Measurements from ENCODE around the gene LCNL1.

The LCNL1 gene

GRCh38 chr9:137030006-137030405 lies 47.2 kb downstream of the LCNL1 start:
- H3K4me2 ChIP-seq (ENCODE audit: low read depth, low read length, poor library complexity, severe bottlenecking), result peak overlapping the region; percentile 90
- H3K36me3 ChIP-seq (ENCODE audit: insufficient read depth, low read length), result no peaks in the 10 kb centered on the region
- H3K9ac ChIP-seq (ENCODE audit: low read depth, low read length, poor library complexity, severe bottlenecking), result peak overlapping the region; percentile 92
- H3K4me3 ChIP-seq (ENCODE audit: low read length, poor library complexity, severe bottlenecking), result peak overlapping the region; percentile 81
- H4K20me1 ChIP-seq (ENCODE audit: insufficient read depth, low read length, poor library complexity, severe bottlenecking), result peaks cover 5% of the 10 kb centered on the region
- H2AFZ ChIP-seq (ENCODE audit: low read length), result no peak overlapping the region
- H3K4me1 ChIP-seq (ENCODE audit: insufficient read depth, low read length, poor library complexity, severe bottlenecking), result peaks cover 62% of the 10 kb centered on the region
- TF ChIP-seq CTCF (conservative IDR thresholded peaks at IDR 0.05; ENCODE audit: low read length) (no peak), EZH2phosphoT487 (IDR thresholded peaks at IDR 0.05; ENCODE audit: borderline replicate concordance) (no peak)
- peaks cover 5% of the 10 kb centered on the region; the same call in 1 of the 2 replicates for H3K79me2 ChIP-seq (ENCODE audit: insufficient read depth, low read length)
- H3K9me3 ChIP-seq (ENCODE audit: insufficient read depth, low read depth, low read length), result no peaks in the 10 kb centered on the region
- no peaks in the 10 kb centered on the region for H3K9me2 ChIP-seq (replicated peaks; ENCODE audit: low read depth, low read length)
- H3K27me3 ChIP-seq (ENCODE audit: insufficient read depth, low read length, poor library complexity, severe bottlenecking), result no peaks in the 10 kb centered on the region
- H3F3A ChIP-seq (ENCODE audit: low read depth), result peaks cover 12% of the 10 kb centered on the region; the same call in 1 of the 2 replicates

- TF ChIP-seq EZH2phosphoT487 (IDR thresholded peaks at IDR 0.05; ENCODE audit: borderline replicate concordance), result no peak
- no peak for TF ChIP-seq CTCF (conservative IDR thresholded peaks at IDR 0.05; ENCODE audit: low read length)
- no peaks in the 10 kb centered on the region for H3K27me3 ChIP-seq (ENCODE audit: insufficient read depth, low read length, poor library complexity, severe bottlenecking)
- peaks cover 63% of the 10 kb centered on the region for H3K4me1 ChIP-seq (ENCODE audit: insufficient read depth, low read length, poor library complexity, severe bottlenecking)
- peak overlapping the region; percentile 92 for H3K9ac ChIP-seq (ENCODE audit: low read depth, low read length, poor library complexity, severe bottlenecking)
- no peaks in the 10 kb centered on the region for H3K9me2 ChIP-seq (replicated peaks; ENCODE audit: low read depth, low read length)
- peak overlapping the region; percentile 81 for H3K4me3 ChIP-seq (ENCODE audit: low read length, poor library complexity, severe bottlenecking)
- no peaks in the 10 kb centered on the region for H3K9me3 ChIP-seq (ENCODE audit: insufficient read depth, low read depth, low read length)
- peaks cover 12% of the 10 kb centered on the region; the same call in 1 of the 2 replicates for H3F3A ChIP-seq (ENCODE audit: low read depth)
- no peak overlapping the region for H2AFZ ChIP-seq (ENCODE audit: low read length)
- no peaks in the 10 kb centered on the region for H3K36me3 ChIP-seq (ENCODE audit: insufficient read depth, low read length)
- peaks cover 5% of the 10 kb centered on the region; the same call in 1 of the 2 replicates for H3K79me2 ChIP-seq (ENCODE audit: insufficient read depth, low read length)
- H3K4me2 ChIP-seq (ENCODE audit: low read depth, low read length, poor library complexity, severe bottlenecking), result peak overlapping the region; percentile 90
- H4K20me1 ChIP-seq (ENCODE audit: insufficient read depth, low read length, poor library complexity, severe bottlenecking), result peaks cover 5% of the 10 kb centered on the region
These were observed 48.0 kb downstream of the LCNL1 start for GRCh38 chr9:137030538-137031527.

GRCh38 chr9:137031904-137032640 lies 49.3 kb downstream of the LCNL1 start, which contains the start of gene FUT7:
Gene FUT7, minus strand, starts transcription at chr9:137032088. Its CDS starts 97 bp downstream, at chr9:137031991.
- peaks cover 12% of the 10 kb centered on the region; the same call in 1 of the 2 replicates for H3F3A ChIP-seq (ENCODE audit: low read depth)
- peaks cover 4% of the 10 kb centered on the region; the same call in 1 of the 2 replicates for H3K79me2 ChIP-seq (ENCODE audit: insufficient read depth, low read length)
- no peaks in the 10 kb centered on the region for H3K9me2 ChIP-seq (replicated peaks; ENCODE audit: low read depth, low read length)
- peaks cover 54% of the 10 kb centered on the region for H3K4me1 ChIP-seq (ENCODE audit: insufficient read depth, low read length, poor library complexity, severe bottlenecking)
- no peaks in the 10 kb centered on the region for H3K27me3 ChIP-seq (ENCODE audit: insufficient read depth, low read length, poor library complexity, severe bottlenecking)
- TF ChIP-seq CTCF (conservative IDR thresholded peaks at IDR 0.05; ENCODE audit: low read length) (no peak), EZH2phosphoT487 (IDR thresholded peaks at IDR 0.05; ENCODE audit: borderline replicate concordance) (no peak)
- no peak within 1 kb of the TSS for H2AFZ ChIP-seq (ENCODE audit: low read length)
- no peaks in the 10 kb centered on the region for H3K36me3 ChIP-seq (ENCODE audit: insufficient read depth, low read length)
- H3K9ac ChIP-seq (ENCODE audit: low read depth, low read length, poor library complexity, severe bottlenecking), result peak within 1 kb of the TSS; percentile 92
- H3K9me3 ChIP-seq (ENCODE audit: insufficient read depth, low read depth, low read length), result no peaks in the 10 kb centered on the region
- H3K4me3 ChIP-seq (ENCODE audit: low read length, poor library complexity, severe bottlenecking), result peak within 1 kb of the TSS; percentile 81
- H4K20me1 ChIP-seq (ENCODE audit: insufficient read depth, low read length, poor library complexity, severe bottlenecking), result peaks cover 2% of the 10 kb centered on the region
- H3K4me2 ChIP-seq (ENCODE audit: low read depth, low read length, poor library complexity, severe bottlenecking), result peak within 1 kb of the TSS; percentile 90

All from Loucy (cell line).